Prostate gland (tissue), 2 donors: ENCODE data around the gene EFCAB5. TPM values are rescaled to one million over a fixed set of nuclear protein-coding genes. Genes with fewer than 3 reads are reported as not detected.

Experiments
- DNase-seq: peaks from one replicate; pipeline ENCODE4 v3.0.0-alpha.2; 2019; ENCODE audit warnings: low spot score
- H3K27ac ChIP-seq, 2 donors: fragments of 200-600 bp; sonication (generic); 2 replicates each; pipeline ENCODE4 v1.5.1; 2017 to 2019
- H3K27me3 ChIP-seq: fragments of 200-600 bp; sonication (generic); replicated peaks from 2 replicates; pipeline ENCODE4 v1.5.1; 2019; ENCODE audit not compliant: insufficient read depth
- H3K36me3 ChIP-seq, 2 donors: fragments of 200-600 bp; sonication (generic); 1 replicate in 1 of 2; 2 replicates in 1 of 2; pipeline versions ENCODE4 v1.5.1 to v1.8.1; 2017 to 2019
- H3K4me1 ChIP-seq: fragments of 200-600 bp; sonication (generic); replicated peaks from 2 replicates; pipeline ENCODE4 v1.5.1; 2019
- H3K4me3 ChIP-seq, 2 donors: fragments of 200-600 bp; sonication (generic); 2 replicates each; pipeline ENCODE4 v1.5.1; 2017 to 2019
- H3K9me3 ChIP-seq: fragments of 200-600 bp; sonication (generic); 2 replicates; pipeline ENCODE4 v1.5.1; 2017
- CTCF ChIP-seq, 4 experiments: fragments of 200-600 bp in 2 of 4; fragments of 450-650 bp in 2 of 4; sonication (generic) in 2 of 4; IDR thresholded peaks; 1 replicate in 3 of 4; 2 replicates in 1 of 4; pipeline ENCODE4 v1.5.1; 2016 to 2019; ENCODE audit warnings: antibody characterized with exemption in 4 of 4, mild to moderate bottlenecking in 2 of 4, moderate library complexity in 2 of 4
- POLR2A ChIP-seq: fragments of 450-650 bp; IDR thresholded peaks from one replicate; pipeline ENCODE4 v1.6.1; 2016; ENCODE audit warnings: antibody characterized with exemption, mild to moderate bottlenecking
- POLR2AphosphoS5 ChIP-seq: sonication (generic); formaldehyde crosslinking; IDR thresholded peaks from one replicate; pipeline ENCODE4 v1.6.1; 2017; ENCODE audit warnings: antibody characterized with exemption
- WGBS: methylation state at CpG from one replicate; pipeline ENCODE4 v1.1.5; 2018; 5-methylcytosine and 5-hydroxymethylcytosine counted together
- intact Hi-C: fragments of 100-400 bp; cut with DNase I; formaldehyde crosslinking; loops from one replicate; pipeline ENCODE4 v1.14.2; 2022
- total RNA-seq, 2 donors: library from RNA; depleted of rRNA; stranded (reverse); fragments of >200 nt; gene quantifications; one replicate each; pipeline ENCODE4 v1.1.0, GENCODE V29; 2016

The EFCAB5 gene
- total RNA-seq, 2 donors from 2014 or later, result 0.57 TPM; not detected in 1

GRCh38 chr17:29905879-29906167 lies 35.6 kb upstream of the EFCAB5 start:
- TF ChIP-seq POLR2AphosphoS5, result no peak
- no peak for TF ChIP-seq CTCF (IDR thresholded peaks at IDR 0.05)
- TF ChIP-seq POLR2A, result no peak
- Histone ChIP-seq H3K9me3 (no peaks in the 10 kb centered on the region), H3K27me3 (no peaks in the 10 kb centered on the region), H3K4me1 (no peaks in the 10 kb centered on the region), H3K4me3 (no peak overlapping the region), H3K36me3 (no peaks in the 10 kb centered on the region), H3K27ac (no peak overlapping the region)
- intact Hi-C loops, result no loop called here
- WGBS, result 93% methylated on average over 3 of the region's 3 CpGs
- DNase-seq, result no peak

GRCh38 chr17:29906969-29907368 lies 34.5 kb upstream of the EFCAB5 start:
- no peaks in the 10 kb centered on the region for H3K36me3 ChIP-seq
- H3K4me1 ChIP-seq, result no peaks in the 10 kb centered on the region
- H3K4me3 ChIP-seq, result no peak overlapping the region
- no peak for DNase-seq
- TF ChIP-seq POLR2AphosphoS5 (no peak), CTCF (IDR thresholded peaks at IDR 0.05) (no peak)
- no peaks in the 10 kb centered on the region for H3K9me3 ChIP-seq
- 98% methylated on average over 2 of the region's 2 CpGs for WGBS
- intact Hi-C loops, result no loop called here
- no peak overlapping the region for H3K27ac ChIP-seq
- H3K27me3 ChIP-seq, result no peaks in the 10 kb centered on the region

- 68% methylated on average over 6 of the region's 6 CpGs for WGBS
- Histone ChIP-seq H3K4me1 (no peaks in the 10 kb centered on the region), H3K36me3 (no peaks in the 10 kb centered on the region), H3K4me3 (no peak overlapping the region), H3K27me3 (no peaks in the 10 kb centered on the region), H3K27ac (no peak overlapping the region), H3K9me3 (no peaks in the 10 kb centered on the region)
- intact Hi-C loops, result no loop called here
- no peak for DNase-seq
- TF ChIP-seq CTCF (IDR thresholded peaks at IDR 0.05) (no peak), POLR2AphosphoS5 (no peak)
Observed at GRCh38 chr17:29909236-29910003, 32.0 kb upstream of the EFCAB5 start.

- intact Hi-C loops, result no loop called here
- no peak for DNase-seq
- H3K4me3 ChIP-seq, result no peak overlapping the region
- TF ChIP-seq POLR2A (no peak), CTCF (IDR thresholded peaks at IDR 0.05) (no peak), POLR2AphosphoS5 (no peak)
- no peaks in the 10 kb centered on the region for H3K9me3 ChIP-seq
- no peak overlapping the region for H3K27ac ChIP-seq
- H3K36me3 ChIP-seq, result no peaks in the 10 kb centered on the region
- no peaks in the 10 kb centered on the region for H3K27me3 ChIP-seq
- no peaks in the 10 kb centered on the region for H3K4me1 ChIP-seq
Observed at GRCh38 chr17:29911641-29912177, 29.7 kb upstream of the EFCAB5 start.

DNA sequence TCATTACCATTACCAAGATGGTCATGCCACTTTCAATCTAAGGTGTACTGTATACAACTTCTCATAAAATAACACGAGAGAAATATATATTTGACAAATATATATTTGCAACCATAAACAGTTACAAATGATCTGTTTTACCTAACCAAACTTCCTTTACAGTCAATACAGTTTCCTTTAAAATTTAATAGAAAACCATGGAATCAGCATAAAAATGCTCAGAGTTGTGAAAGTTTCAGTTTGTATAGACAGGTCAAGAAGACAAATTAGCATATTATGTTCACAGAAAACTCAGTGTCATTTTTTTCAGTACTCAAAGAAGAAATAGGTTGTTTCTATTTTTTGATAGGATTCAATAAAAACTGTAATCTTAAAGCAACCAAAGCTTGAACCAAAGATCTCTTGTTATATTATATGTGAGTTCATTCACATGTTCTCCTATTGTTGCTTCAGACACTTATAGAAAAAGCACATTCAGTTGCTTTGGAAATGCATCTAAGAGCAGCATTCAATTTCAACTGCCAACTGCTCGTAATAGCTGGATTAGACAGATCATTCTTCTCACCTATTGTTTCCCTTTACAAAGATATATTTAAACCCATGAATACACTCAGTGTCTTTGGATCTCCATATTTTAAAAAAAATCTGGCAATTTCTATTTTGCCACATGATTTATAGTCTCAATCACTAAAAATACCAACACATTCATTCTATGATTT lies 26.5 kb upstream of the EFCAB5 start:
- H3K4me3 ChIP-seq, result no peak overlapping the region
- no peaks in the 10 kb centered on the region for H3K9me3 ChIP-seq
- H3K4me1 ChIP-seq, result no peaks in the 10 kb centered on the region
- no peaks in the 10 kb centered on the region for H3K36me3 ChIP-seq
- H3K27ac ChIP-seq, result no peak overlapping the region
- 63% methylated on average over 2 of the region's 2 CpGs for WGBS
- no peak for TF ChIP-seq POLR2AphosphoS5
- no peak for TF ChIP-seq POLR2A
- no peak for TF ChIP-seq CTCF (IDR thresholded peaks at IDR 0.05)
- no peaks in the 10 kb centered on the region for H3K27me3 ChIP-seq
- intact Hi-C loops, result no loop called here
- no peak for DNase-seq
